ENCODE measurements around the gene CCR2.

Gene CCR2

DNA sequence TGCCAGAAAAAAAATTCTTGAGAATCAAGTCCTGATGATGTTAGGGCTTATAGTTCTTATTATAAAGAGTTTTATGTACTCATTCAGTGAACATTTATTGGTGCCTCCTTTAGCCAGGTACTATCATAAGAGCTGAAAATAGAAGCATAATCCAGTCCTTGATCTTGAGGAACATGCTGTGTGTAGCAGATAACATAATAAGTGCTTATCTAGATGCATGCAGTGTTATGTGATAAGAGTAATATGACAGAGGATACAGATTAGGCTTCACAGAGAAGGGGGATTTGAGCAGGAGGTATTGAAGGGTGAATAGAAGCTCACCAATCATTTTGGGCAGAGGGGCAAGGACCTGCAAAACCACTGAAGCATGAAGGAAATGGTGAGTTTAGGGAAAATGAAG, 1.1 kb downstream of the CCR2 start:
- no peak for DNase-seq (ENCODE audit: low spot score)

DNA sequence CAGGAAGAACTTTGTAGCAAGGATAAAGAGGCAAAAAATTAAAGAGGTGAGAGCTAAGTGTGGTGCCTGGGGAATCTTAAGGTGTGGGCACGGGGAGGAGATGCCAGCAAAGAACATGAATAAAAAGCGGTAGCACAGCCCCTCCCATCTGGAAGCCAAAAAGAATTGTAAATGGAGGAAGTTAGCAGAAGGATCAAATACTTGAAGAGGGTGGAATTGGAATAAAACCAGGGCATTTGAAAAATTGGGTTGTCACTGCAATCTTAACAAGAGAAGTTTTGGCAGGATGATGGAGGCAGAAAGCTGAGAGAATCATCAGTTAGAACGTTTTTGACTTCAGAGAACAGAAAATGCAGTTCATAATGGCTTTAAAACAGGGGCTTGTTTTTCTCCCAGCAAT, 2.4 kb downstream of the CCR2 start:
- DNase-seq (ENCODE audit: low spot score): no peak

DNA sequence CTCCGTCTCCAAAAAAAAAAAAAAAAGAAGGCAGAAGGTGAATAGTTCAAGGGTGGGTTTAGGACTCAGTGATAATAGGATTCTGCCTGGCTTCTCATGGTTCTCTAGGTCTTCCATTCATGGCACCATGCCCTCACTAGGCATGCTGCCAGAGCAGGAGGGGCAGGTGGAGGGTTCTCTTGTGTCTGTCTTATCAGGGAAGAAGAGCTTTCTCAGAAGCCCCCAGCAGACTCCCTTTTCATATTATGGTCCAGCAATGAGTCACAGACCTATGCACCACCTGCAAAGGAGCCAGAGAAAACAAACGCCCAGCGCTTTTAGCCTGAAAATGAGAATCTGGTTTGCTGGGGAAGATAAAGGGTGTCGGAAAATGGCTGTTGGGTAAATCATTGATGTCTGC, 3.0 kb downstream of the CCR2 start:
- DNase-seq (ENCODE audit: low spot score): no peak

DNA sequence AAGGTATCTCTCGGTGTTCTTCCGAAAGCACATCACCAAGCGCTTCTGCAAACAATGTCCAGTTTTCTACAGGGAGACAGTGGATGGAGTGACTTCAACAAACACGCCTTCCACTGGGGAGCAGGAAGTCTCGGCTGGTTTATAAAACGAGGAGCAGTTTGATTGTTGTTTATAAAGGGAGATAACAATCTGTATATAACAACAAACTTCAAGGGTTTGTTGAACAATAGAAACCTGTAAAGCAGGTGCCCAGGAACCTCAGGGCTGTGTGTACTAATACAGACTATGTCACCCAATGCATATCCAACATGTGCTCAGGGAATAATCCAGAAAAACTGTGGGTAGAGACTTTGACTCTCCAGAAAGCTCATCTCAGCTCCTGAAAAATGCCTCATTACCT, 4.6 kb downstream of the CCR2 start:
- no peak for DNase-seq (ENCODE audit: low spot score)

DNA sequence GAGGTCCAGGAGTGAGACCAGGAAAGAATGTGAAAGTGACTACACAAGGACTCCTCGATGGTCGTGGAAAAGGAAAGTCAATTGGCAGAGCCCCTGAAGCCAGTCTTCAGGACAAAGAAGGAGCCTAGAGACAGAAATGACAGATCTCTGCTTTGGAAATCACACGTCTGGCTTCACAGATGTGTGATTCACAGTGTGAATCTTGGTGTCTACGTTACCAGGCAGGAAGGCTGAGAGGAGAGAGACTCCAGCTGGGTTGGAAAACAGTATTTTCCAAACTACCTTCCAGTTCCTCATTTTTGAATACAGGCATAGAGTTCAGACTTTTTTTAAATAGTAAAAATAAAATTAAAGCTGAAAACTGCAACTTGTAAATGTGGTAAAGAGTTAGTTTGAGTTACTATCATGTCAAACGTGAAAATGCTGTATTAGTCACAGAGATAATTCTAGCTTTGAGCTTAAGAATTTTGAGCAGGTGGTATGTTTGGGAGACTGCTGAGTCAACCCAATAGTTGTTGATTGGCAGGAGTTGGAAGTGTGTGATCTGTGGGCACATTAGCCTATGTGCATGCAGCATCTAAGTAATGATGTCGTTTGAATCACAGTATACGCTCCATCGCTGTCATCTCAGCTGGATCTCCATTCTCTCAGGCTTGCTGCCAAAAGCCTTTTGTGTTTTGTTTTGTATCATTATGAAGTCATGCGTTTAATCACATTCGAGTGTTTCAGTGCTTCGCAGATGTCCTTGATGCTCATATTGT, 6.0 kb downstream of the CCR2 start:
- DNase-seq (ENCODE audit: low spot score): no peak

DNA sequence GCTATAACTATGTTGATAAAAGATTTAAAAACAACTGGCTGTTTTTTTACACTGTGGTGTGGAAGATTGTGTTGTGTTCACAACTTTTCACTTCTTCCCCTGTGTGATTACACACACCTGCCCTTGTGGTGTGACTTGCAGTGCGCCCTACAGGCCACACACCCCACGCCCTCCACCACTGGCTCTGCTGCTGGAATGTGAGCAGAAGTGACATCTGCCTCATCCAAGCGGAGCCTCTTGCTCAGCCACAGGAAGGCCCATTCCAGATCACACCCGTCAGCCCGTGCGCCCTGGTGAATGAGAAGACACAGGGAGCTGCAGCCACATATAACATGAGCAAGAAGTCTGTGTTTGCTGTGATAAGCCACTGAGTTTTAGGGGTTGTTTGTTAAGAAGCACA, 7.0 kb downstream of the CCR2 start:
- DNase-seq (ENCODE audit: low spot score): no peak

DNA sequence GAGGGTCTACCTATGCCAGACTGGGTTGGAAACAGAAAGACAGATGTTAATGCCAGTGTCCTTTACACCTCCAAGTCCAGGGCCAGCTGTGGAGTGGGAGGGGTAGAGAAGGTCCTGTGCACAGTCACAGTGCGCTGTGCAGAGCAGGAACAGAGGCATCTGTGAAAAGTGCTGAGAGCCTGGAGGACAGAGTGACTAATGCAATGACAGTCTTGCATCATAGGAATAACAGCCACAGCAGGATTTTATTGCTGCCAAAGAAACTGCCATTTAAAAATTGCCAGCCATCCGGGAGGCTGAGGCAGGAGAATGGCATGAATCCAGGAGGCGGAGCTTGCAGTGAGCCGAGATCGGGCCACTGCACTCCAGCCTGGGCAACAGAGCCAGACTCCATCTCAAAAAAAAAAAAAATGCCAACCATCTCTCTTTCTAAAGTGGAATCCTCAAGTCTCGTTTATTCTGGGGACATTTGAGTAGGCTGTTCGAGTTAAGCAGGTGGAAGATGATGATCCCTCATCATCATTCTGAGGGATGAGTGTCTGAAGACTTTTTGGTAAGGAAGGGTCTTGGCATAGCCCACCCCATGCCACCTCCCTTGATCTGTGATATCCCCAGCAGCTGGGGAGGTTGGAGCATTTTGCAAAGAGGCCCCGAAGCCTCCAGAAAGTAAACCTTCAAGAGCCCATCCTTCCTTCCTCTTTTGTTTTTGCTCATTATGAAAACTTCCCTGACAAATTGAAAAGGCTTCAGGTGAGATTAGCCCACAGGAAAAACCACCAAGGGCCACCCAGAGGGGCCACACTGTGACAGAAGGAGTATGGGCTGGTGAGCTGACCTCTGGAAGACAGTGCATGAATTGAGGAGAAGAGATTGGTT, 7.7 kb downstream of the CCR2 start:
- DNase-seq (ENCODE audit: low spot score): no peak

DNA sequence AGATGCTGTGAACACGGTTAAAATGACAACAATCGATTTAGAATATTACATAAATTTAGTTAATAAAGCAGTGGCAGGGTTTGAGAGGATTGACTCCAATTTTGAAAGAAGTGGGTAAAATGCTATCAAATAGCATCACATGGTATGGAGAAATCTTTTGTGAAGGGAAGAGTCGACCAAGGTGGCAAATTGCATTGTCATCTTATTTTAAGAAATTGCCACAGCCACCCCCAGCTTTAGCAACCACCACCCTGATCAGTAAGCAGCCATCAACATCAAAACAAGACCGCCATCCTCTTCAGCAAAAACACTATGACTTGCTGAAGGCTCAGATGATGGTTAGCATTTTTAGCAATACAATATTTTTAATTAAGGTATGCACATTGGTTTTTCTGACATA, 11.1 kb downstream of the CCR2 start:
- no peak for DNase-seq (ENCODE audit: low spot score)

DNA sequence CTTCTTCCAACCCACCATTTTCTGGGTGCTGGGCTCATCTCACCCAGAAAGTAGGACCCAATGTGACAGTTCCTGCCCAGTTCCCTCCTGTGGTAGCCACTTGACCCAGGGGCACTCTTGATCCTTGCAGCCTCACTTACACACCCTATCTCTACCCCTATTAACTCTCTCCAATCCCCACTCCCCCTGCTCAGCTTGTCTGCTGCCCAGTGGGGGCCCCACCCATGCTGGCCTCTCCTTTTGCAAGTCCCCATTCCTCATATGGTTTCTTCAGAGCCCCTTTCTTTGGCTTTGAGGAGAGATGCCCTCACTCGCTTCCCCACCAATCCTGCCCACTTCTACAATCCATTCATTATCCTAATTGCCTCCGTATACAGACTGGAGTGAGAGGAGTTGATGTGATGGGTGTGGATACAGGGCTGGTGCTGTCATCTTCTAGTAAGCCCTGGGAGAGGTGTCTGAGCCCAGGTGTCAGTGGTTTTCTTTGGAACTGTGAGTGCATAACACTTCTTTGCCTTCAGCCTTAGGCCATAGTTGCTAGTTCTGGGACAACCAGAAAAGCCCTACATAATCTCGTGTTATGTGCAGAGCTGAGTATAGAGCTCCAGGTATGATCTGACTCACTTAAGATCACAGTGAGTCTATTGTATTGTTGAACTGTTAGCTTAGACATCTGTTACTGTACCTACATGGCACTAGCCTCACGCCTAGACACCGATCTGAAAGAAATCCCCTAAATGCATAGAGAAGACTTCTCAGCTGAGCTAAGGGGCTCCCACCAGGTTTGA, 12.0 kb downstream of the CCR2 start:
- DNase-seq (ENCODE audit: low spot score): no peak

DNA sequence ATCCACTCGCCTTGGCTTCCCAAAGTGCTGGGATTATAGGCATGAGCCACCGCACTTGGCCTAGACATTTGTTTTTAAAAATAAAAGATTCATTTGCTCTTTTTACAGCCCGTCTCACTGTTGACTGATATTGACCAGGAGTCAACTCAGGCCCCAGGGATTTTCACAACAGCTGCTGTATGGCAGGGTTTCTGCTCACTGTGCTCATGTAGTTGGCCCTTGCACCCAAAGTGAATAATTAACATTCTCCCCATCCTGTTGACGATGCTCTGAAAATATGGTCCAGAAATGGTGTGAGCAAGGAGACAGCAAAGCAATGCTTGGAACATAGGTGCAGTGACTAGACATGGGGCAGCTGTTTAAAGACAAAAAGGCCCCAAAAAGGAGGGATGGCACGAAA, 13.9 kb downstream of the CCR2 start:
- DNase-seq (ENCODE audit: low spot score): no peak

DNA sequence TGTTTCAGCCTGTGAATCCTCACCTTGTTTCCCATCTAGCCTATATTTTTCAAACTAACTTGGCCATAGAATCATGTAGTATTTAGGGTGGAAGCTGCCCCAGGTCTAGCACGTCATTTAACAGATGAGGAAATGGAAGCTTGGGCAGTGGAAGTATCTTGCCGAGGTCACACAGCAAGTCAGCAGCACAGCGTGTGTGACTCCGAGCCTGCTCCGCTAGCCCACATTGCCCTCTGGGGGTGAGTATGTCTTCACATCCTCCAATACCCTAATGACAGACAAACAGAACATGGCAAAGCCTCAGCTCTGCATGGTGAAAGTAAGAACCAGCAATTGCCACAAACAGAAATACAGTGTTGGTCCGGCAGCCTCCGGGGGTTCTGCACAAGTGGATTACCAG, 14.7 kb downstream of the CCR2 start:
- DNase-seq (ENCODE audit: low spot score): peak; percentile 20

DNA sequence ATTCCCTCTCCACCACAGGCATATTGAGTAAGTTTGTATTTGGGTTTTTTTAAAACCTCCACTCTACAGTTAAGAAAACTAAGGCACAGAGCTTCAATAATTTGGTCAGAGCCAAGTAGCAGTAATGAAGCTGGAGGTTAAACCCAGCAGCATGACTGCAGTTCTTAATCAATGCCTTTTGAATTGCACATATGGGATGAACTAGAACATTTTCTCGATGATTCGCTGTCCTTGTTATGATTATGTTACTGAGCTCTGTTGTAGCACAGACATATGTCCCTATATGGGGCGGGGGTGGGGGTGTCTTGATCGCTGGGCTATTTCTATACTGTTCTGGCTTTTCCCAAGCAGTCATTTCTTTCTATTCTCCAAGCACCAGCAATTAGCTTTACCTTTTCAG, 15.2 kb downstream of the CCR2 start:
- no peak for DNase-seq (ENCODE audit: low spot score)

DNA sequence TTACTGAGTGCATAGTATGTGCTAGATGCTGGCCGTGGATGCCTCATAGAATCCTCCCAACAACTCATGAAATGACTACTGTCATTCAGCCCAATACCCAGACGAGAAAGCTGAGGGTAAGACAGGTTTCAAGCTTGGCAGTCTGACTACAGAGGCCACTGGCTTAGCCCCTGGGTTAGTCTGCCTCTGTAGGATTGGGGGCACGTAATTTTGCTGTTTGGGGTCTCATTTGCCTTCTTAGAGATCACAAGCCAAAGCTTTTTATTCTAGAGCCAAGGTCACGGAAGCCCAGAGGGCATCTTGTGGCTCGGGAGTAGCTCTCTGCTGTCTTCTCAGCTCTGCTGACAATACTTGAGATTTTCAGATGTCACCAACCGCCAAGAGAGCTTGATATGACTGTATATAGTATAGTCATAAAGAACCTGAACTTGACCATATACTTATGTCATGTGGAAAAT, 15.8 kb downstream of the CCR2 start:
- DNase-seq (ENCODE audit: low spot score): no peak

DNA sequence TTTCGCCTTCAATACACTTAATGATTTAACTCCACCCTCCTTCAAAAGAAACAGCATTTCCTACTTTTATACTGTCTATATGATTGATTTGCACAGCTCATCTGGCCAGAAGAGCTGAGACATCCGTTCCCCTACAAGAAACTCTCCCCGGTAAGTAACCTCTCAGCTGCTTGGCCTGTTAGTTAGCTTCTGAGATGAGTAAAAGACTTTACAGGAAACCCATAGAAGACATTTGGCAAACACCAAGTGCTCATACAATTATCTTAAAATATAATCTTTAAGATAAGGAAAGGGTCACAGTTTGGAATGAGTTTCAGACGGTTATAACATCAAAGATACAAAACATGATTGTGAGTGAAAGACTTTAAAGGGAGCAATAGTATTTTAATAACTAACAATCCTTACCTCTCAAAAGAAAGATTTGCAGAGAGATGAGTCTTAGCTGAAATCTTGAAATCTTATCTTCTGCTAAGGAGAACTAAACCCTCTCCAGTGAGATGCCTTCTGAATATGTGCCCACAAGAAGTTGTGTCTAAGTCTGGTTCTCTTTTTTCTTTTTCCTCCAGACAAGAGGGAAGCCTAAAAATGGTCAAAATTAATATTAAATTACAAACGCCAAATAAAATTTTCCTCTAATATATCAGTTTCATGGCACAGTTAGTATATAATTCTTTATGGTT, 17.1 kb downstream of the CCR2 start, which contains the start of gene CCR5:
Gene CCR5, plus strand, starts transcription at position 108 of the 680 bp plus-strand sequence. CDS start 1,957 bp downstream, outside the sequence.
- no peak for DNase-seq (ENCODE audit: low spot score)

DNA sequence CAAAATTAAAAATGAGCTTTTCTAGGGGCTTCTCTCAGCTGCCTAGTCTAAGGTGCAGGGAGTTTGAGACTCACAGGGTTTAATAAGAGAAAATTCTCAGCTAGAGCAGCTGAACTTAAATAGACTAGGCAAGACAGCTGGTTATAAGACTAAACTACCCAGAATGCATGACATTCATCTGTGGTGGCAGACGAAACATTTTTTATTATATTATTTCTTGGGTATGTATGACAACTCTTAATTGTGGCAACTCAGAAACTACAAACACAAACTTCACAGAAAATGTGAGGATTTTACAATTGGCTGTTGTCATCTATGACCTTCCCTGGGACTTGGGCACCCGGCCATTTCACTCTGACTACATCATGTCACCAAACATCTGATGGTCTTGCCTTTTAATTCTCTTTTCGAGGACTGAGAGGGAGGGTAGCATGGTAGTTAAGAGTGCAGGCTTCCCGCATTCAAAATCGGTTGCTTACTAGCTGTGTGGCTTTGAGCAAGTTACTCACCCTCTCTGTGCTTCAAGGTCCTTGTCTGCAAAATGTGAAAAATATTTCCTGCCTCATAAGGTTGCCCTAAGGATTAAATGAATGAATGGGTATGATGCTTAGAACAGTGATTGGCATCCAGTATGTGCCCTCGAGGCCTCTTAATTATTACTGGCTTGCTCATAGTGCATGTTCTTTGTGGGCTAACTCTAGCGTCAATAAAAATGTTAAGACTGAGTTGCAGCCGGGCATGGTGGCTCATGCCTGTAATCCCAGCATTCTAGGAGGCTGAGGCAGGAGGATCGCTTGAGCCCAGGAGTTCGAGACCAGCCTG, 17.8 kb downstream of the CCR2 start:
- DNase-seq (ENCODE audit: low spot score): no peak

DNA sequence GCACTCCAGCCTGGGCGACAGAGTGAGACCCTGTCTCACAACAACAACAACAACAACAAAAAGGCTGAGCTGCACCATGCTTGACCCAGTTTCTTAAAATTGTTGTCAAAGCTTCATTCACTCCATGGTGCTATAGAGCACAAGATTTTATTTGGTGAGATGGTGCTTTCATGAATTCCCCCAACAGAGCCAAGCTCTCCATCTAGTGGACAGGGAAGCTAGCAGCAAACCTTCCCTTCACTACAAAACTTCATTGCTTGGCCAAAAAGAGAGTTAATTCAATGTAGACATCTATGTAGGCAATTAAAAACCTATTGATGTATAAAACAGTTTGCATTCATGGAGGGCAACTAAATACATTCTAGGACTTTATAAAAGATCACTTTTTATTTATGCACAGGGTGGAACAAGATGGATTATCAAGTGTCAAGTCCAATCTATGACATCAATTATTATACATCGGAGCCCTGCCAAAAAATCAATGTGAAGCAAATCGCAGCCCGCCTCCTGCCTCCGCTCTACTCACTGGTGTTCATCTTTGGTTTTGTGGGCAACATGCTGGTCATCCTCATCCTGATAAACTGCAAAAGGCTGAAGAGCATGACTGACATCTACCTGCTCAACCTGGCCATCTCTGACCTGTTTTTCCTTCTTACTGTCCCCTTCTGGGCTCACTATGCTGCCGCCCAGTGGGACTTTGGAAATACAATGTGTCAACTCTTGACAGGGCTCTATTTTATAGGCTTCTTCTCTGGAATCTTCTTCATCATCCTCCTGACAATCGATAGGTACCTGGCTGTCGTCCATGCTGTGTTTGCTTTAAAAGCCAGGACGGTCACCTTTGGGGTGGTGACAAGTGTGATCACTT, 18.8 kb downstream of the CCR2 start:
- no peak for DNase-seq (ENCODE audit: low spot score)

DNA sequence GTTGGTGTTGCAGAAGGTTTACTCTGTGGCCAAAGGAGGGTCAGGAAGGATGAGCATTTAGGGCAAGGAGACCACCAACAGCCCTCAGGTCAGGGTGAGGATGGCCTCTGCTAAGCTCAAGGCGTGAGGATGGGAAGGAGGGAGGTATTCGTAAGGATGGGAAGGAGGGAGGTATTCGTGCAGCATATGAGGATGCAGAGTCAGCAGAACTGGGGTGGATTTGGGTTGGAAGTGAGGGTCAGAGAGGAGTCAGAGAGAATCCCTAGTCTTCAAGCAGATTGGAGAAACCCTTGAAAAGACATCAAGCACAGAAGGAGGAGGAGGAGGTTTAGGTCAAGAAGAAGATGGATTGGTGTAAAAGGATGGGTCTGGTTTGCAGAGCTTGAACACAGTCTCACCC, 20.8 kb downstream of the CCR2 start:
- no peak for DNase-seq (ENCODE audit: low spot score)

DNA sequence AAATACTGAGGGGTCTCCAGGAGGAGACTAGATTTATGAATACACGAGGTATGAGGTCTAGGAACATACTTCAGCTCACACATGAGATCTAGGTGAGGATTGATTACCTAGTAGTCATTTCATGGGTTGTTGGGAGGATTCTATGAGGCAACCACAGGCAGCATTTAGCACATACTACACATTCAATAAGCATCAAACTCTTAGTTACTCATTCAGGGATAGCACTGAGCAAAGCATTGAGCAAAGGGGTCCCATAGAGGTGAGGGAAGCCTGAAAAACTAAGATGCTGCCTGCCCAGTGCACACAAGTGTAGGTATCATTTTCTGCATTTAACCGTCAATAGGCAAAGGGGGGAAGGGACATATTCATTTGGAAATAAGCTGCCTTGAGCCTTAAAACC, 21.3 kb downstream of the CCR2 start:
- no peak for DNase-seq (ENCODE audit: low spot score)

DNA sequence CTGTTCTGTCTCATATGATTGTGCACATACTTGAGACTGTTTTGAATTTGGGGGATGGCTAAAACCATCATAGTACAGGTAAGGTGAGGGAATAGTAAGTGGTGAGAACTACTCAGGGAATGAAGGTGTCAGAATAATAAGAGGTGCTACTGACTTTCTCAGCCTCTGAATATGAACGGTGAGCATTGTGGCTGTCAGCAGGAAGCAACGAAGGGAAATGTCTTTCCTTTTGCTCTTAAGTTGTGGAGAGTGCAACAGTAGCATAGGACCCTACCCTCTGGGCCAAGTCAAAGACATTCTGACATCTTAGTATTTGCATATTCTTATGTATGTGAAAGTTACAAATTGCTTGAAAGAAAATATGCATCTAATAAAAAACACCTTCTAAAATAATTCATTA, 21.9 kb downstream of the CCR2 start:
- DNase-seq (ENCODE audit: low spot score): no peak

DNA sequence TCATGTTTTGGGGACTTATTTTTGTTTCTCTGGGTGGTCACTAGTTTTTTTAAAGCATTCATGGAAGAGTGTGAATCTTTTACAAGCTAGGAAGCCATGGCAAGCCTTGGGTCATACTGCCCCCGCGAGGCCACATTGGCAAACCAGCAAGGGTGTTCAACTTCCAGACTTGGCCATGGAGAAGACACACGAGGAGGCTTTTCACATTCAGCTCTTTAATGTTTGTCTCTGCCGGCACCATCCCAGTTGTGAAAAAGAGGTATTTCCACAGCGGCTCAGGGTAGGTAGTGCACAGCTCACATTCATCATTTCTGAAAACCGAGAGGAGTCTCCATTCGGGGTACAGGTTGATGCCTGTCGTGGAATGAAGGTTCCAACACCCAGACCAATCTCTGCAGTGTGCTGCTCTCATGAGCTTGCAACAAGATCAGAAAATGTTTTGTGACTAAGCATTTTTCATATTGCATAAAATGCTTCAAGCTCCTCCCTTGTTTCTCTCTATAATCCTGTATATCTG, 24.6 kb downstream of the CCR2 start:
- DNase-seq (ENCODE audit: low spot score): peak; percentile 57

Data from germinal center (tissue), 1 donor.